K562 (cell line): ENCODE results near the gene RGS6. TPM values are rescaled to one million over a fixed set of nuclear protein-coding genes. Genes with fewer than 3 reads are reported as not detected.
A peak's percentile ranks its signal among the peaks of the same experiment; 100 is the strongest.

Experiments used
- BMI1 ChIP-seq: fragments of 150-350 bp; IDR thresholded peaks from 2 replicates; pipeline ENCODE4 v1.6.1; 2014; ENCODE audit warnings: low read length
- DDX20 ChIP-seq: fragments of 450-650 bp; IDR thresholded peaks from 2 replicates; pipeline ENCODE4 v1.6.1; 2016; ENCODE audit warnings: missing genetic modification characterization, low read depth, mild to moderate bottlenecking, missing compliant biosample characterization, moderate library complexity
- EGR1 ChIP-seq: fragments of 450-650 bp; conservative IDR thresholded peaks from 2 replicates; pipeline ENCODE4 v1.6.1; 2017; ENCODE audit warnings: mild to moderate bottlenecking
- JUND ChIP-seq, 2 experiments: IDR thresholded peaks; 2 replicates in 1 of 2; 3 replicates in 1 of 2; pipeline ENCODE4 v1.6.1; 2011; ENCODE audit warnings: borderline replicate concordance in 2 of 2, low read depth in 2 of 2, low read length in 2 of 2, improper control_type of control experiment in 1 of 2, missing biosample characterization in 1 of 2, missing genetic modification characterization in 1 of 2, missing genetic modification reagents in 1 of 2
- MAFG ChIP-seq: fragments of 450-650 bp; conservative IDR thresholded peaks from 2 replicates; pipeline ENCODE4 v1.6.1; 2016; ENCODE audit warnings: missing genetic modification characterization, missing compliant biosample characterization
- NRF1 ChIP-seq, 2 experiments: fragments of 450-650 bp; IDR thresholded peaks in 1 of 2; conservative IDR thresholded peaks in 1 of 2; 2 replicates each; pipeline ENCODE4 v1.6.1; 2014; ENCODE audit warnings: mild to moderate bottlenecking in 2 of 2
- POLR2AphosphoS5 ChIP-seq: IDR thresholded peaks from 2 replicates; pipeline ENCODE4 v1.6.1; 2011; ENCODE audit warnings: mild to moderate bottlenecking, low read depth, low read length, moderate library complexity; ENCODE audit not compliant: control insufficient read depth, insufficient read depth
- RAD21 ChIP-seq, 2 experiments: fragments of 250-450 bp in 1 of 2; fragments of 450-650 bp in 1 of 2; sonication (Bioruptor Pico) in 1 of 2; formaldehyde crosslinking in 1 of 2; IDR thresholded peaks in 1 of 2; conservative IDR thresholded peaks in 1 of 2; 2 replicates each; pipeline versions ENCODE4 v1.4.0 to v1.8.0; 2020 to 2022; ENCODE audit warnings: mild to moderate bottlenecking in 2 of 2, moderate library complexity in 1 of 2
- ZFP36 ChIP-seq: fragments of 150-350 bp; IDR thresholded peaks from 2 replicates; pipeline ENCODE4 v1.6.1; 2018; ENCODE audit warnings: low read length, low read depth; ENCODE audit not compliant: partially characterized antibody
- polyA plus RNA-seq, 8 experiments: library from polyadenylated mRNA; depleted of rRNA in 4 of 8; stranded (reverse) in 5 of 8; unstranded in 3 of 8; fragments of >200 nt; fragmentation: Nextera tagmentation in 2 of 8; fragmentation: Illumina TruSeq in 1 of 8; extraction: Ambion mirVana in 2 of 8; extraction: Trizol in 1 of 8; gene quantifications; 2 replicates each; pipeline versions ENCODE4 v1.2.1 to v1.2.3, GENCODE V29; 2011 to 2014; ENCODE audit warnings: inconsistent platforms in 1 of 8, missing spikeins in 1 of 8
- total RNA-seq, 7 experiments: library from RNA; depleted of rRNA in 6 of 7; stranded (reverse); fragments of >200 nt in 6 of 7; fragmentation: Illumina TruSeq in 2 of 7; extraction: Trizol in 2 of 7; gene quantifications; 2 replicates each; pipeline versions ENCODE4 v1.2.1 to v1.2.3, GENCODE V29; 2011 to 2021; ENCODE audit warnings: low replicate concordance in 1 of 7
- TF ChIP-seq, protein P1 (sequence below): sonication (generic); formaldehyde crosslinking; IDR thresholded peaks from 2 replicates; pipeline ENCODE4 v1.8.0; 2023; ENCODE audit warnings: missing genetic modification reagents, mild to moderate bottlenecking, borderline replicate concordance
- TF ChIP-seq, protein P2 (sequence below), 2 experiments: fragments of 450-650 bp in 1 of 2; sonication (generic) in 1 of 2; formaldehyde crosslinking in 1 of 2; IDR thresholded peaks in 1 of 2; conservative IDR thresholded peaks in 1 of 2; 2 replicates each; pipeline versions ENCODE4 v1.6.1 to v1.8.1; 2016 to 2023; ENCODE audit warnings: mild to moderate bottlenecking in 2 of 2, moderate library complexity in 2 of 2, inconsistent platforms in 1 of 2, missing genetic modification reagents in 1 of 2
- TF ChIP-seq, protein P3 (sequence below): sonication (generic); formaldehyde crosslinking; IDR thresholded peaks from 2 replicates; pipeline ENCODE4 v1.4.0; 2020; ENCODE audit warnings: mild to moderate bottlenecking, missing genetic modification reagents

Gene RGS6
- total and polyA plus RNA-seq, 9 of the 15 experiments (the other 6 are each of a cell fraction or from before 2014, with no cell fraction given) = not detected

DNA sequence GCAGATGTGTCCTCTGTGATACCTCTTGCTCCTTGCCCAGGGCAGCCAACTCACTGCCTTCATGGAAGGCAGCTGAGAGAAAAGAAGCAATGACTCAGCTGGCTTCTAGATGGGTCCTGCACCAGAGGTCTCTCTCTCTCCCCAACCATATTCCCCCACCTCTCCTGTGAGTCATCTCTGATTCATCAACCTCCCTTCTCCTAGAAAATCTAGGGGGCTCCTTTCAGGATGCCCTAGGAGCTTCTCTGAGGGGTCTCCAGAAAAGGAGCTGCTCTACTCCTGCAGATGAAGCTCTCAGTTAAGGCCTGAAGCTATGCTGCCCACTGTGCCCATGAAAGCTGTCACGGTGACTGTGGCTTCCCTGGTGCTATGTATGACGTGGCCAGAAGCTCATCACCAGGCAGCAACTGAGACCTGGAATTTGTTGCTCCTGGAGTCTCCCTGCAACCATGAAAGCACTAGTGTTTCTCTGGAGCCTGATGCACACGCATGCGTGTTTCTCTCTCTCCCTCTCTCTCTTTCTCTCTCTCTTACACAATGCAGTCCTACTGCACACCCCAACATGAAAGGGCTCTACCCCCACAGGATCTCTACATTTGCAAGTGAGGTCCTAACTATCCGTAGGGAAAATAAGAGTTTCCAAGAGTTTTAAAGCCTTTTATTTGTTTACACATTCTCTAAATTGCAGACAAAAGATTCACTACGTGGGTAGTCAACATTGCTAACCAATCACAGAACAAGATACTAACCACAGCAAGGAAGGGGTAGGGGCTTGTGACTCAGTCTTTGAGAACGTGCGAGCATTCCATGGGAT lies 676.4 kb downstream of the RGS6 start (continued):
- TF ChIP-seq, protein P1, sequence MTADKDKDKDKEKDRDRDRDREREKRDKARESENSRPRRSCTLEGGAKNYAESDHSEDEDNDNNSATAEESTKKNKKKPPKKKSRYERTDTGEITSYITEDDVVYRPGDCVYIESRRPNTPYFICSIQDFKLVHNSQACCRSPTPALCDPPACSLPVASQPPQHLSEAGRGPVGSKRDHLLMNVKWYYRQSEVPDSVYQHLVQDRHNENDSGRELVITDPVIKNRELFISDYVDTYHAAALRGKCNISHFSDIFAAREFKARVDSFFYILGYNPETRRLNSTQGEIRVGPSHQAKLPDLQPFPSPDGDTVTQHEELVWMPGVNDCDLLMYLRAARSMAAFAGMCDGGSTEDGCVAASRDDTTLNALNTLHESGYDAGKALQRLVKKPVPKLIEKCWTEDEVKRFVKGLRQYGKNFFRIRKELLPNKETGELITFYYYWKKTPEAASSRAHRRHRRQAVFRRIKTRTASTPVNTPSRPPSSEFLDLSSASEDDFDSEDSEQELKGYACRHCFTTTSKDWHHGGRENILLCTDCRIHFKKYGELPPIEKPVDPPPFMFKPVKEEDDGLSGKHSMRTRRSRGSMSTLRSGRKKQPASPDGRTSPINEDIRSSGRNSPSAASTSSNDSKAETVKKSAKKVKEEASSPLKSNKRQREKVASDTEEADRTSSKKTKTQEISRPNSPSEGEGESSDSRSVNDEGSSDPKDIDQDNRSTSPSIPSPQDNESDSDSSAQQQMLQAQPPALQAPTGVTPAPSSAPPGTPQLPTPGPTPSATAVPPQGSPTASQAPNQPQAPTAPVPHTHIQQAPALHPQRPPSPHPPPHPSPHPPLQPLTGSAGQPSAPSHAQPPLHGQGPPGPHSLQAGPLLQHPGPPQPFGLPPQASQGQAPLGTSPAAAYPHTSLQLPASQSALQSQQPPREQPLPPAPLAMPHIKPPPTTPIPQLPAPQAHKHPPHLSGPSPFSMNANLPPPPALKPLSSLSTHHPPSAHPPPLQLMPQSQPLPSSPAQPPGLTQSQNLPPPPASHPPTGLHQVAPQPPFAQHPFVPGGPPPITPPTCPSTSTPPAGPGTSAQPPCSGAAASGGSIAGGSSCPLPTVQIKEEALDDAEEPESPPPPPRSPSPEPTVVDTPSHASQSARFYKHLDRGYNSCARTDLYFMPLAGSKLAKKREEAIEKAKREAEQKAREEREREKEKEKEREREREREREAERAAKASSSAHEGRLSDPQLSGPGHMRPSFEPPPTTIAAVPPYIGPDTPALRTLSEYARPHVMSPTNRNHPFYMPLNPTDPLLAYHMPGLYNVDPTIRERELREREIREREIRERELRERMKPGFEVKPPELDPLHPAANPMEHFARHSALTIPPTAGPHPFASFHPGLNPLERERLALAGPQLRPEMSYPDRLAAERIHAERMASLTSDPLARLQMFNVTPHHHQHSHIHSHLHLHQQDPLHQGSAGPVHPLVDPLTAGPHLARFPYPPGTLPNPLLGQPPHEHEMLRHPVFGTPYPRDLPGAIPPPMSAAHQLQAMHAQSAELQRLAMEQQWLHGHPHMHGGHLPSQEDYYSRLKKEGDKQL (CRISPR knock-in tag) = no peak
- TF ChIP-seq POLR2AphosphoS5 = no peak
- TF ChIP-seq EGR1 = no peak
- TF ChIP-seq ZFP36 = no peak
- TF ChIP-seq, protein P2, sequence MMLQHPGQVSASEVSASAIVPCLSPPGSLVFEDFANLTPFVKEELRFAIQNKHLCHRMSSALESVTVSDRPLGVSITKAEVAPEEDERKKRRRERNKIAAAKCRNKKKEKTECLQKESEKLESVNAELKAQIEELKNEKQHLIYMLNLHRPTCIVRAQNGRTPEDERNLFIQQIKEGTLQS (IDR thresholded peaks at IDR 0.05) = peak; percentile 85
- TF ChIP-seq, protein P2 (CRISPR knock-in tag; conservative IDR thresholded peaks at IDR 0.05) = no peak
- peak; percentile 40 to 56 for TF ChIP-seq NRF1 (conservative IDR thresholded peaks at IDR 0.05 in 1 of 2, IDR thresholded peaks at IDR 0.05 in 1 of 2)
- peak; percentile 45; the same call in 1 of the 2 replicates for TF ChIP-seq MAFG (tag)
- TF ChIP-seq, protein P3, sequence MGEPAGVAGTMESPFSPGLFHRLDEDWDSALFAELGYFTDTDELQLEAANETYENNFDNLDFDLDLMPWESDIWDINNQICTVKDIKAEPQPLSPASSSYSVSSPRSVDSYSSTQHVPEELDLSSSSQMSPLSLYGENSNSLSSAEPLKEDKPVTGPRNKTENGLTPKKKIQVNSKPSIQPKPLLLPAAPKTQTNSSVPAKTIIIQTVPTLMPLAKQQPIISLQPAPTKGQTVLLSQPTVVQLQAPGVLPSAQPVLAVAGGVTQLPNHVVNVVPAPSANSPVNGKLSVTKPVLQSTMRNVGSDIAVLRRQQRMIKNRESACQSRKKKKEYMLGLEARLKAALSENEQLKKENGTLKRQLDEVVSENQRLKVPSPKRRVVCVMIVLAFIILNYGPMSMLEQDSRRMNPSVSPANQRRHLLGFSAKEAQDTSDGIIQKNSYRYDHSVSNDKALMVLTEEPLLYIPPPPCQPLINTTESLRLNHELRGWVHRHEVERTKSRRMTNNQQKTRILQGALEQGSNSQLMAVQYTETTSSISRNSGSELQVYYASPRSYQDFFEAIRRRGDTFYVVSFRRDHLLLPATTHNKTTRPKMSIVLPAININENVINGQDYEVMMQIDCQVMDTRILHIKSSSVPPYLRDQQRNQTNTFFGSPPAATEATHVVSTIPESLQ (CRISPR knock-in tag) = no peak
- no peak for TF ChIP-seq RAD21 (CRISPR knock-in tag; conservative IDR thresholded peaks at IDR 0.05 in 1 of 2, IDR thresholded peaks at IDR 0.05 in 1 of 2)
- TF ChIP-seq JUND (IDR thresholded peaks at IDR 0.05; ENCODE audit: borderline replicate concordance, low read depth, low read length) = peak; percentile 77
- TF ChIP-seq JUND (tag; IDR thresholded peaks at IDR 0.05; ENCODE audit: borderline replicate concordance, low read depth, low read length) = peak; percentile 72; the same call in 2 of the 3 replicates
- no peak for TF ChIP-seq BMI1
- TF ChIP-seq DDX20 (tag) = no peak
